Measurements from ENCODE around the gene DPPA5. TPM values are rescaled to one million over a fixed set of nuclear protein-coding genes. Genes with fewer than 3 reads are reported as not detected.
"Not testable (repeated sequence)": the region's sequence is repeated elsewhere in the genome, so short reads cannot be mapped to it uniquely, and the experiment has no call there.

DPPA5 gene
- total RNA-seq, 1 donor from 2014 or later = not detected

GRCh38 chr6:73325656-73326055, 28.4 kb downstream of the DPPA5 start:
- intact Hi-C loops (cut with DNase I) = no loop called here
- Histone ChIP-seq H3K27ac (no peak overlapping the region), H3K27me3 (no peaks in the 10 kb centered on the region), H3K36me3 (no peaks in the 10 kb centered on the region), H3K9me3 (no peaks in the 10 kb centered on the region), H3K4me3 (no peak overlapping the region), H3K4me1 (no peaks in the 10 kb centered on the region)
- no peak for TF ChIP-seq POLR2A (IDR thresholded peaks at IDR 0.05)
- no peak for DNase-seq (ENCODE audit: extremely low spot score in 2 of 2)

GRCh38 chr6:73323323-73323722, 30.8 kb downstream of the DPPA5 start:
- no peak overlapping the region for H3K27ac ChIP-seq
- TF ChIP-seq POLR2A (IDR thresholded peaks at IDR 0.05) (no peak), CTCF (IDR thresholded peaks at IDR 0.05) (no peak), POLR2AphosphoS5 (IDR thresholded peaks at IDR 0.05; ENCODE audit: insufficient read depth in 1 of 2, low read depth in 1 of 2) (no peak)
- H3K9me3 ChIP-seq = no peaks in the 10 kb centered on the region
- intact Hi-C loops (cut with DNase I) = no loop called here
- H3K27me3 ChIP-seq = no peaks in the 10 kb centered on the region
- no peaks in the 10 kb centered on the region for H3K4me1 ChIP-seq
- DNase-seq (ENCODE audit: extremely low spot score in 2 of 2) = no peak
- H3K4me3 ChIP-seq = no peak overlapping the region
- H3K36me3 ChIP-seq = no peaks in the 10 kb centered on the region

GRCh38 chr6:73314577-73315492, 39.2 kb downstream of the DPPA5 start:
- Histone ChIP-seq H3K27ac (no peak overlapping the region), H3K36me3 (no peaks in the 10 kb centered on the region), H3K4me3 (peak overlapping the region; percentile 4 to 24), H3K27me3 (no peaks in the 10 kb centered on the region), H3K9me3 (no peaks in the 10 kb centered on the region), H3K4me1 (peaks cover 9% of the 10 kb centered on the region)
- TF ChIP-seq POLR2A (IDR thresholded peaks at IDR 0.05) (no peak), POLR2AphosphoS5 (IDR thresholded peaks at IDR 0.05; ENCODE audit: insufficient read depth in 1 of 2, low read depth in 1 of 2) (no peak), CTCF (IDR thresholded peaks at IDR 0.05) (no peak)
- intact Hi-C loops (cut with DNase I) = no loop called here
- no peak for DNase-seq (ENCODE audit: extremely low spot score in 2 of 2)

GRCh38 chr6:73310503-73310845, 43.6 kb downstream of the DPPA5 start:
- Histone ChIP-seq H3K27ac (peak overlapping the region; percentile 70), H3K4me3 (peak overlapping the region; percentile 58 to 63), H3K4me1 (peaks cover 20% of the 10 kb centered on the region)
- H3K27me3 ChIP-seq; intact Hi-C loops (cut with DNase I); H3K9me3 ChIP-seq; DNase-seq (ENCODE audit: extremely low spot score in 2 of 2); H3K36me3 ChIP-seq: not testable (repeated sequence)

- Histone ChIP-seq H3K27me3 (no peaks in the 10 kb centered on the region), H3K4me1 (peaks cover 17% of the 10 kb centered on the region), H3K4me3 (peak overlapping the region; percentile 58 to 63), H3K27ac (peak overlapping the region; percentile 70), H3K36me3 (no peaks in the 10 kb centered on the region), H3K9me3 (no peaks in the 10 kb centered on the region)
- DNase-seq (ENCODE audit: extremely low spot score in 2 of 2) = no peak
- intact Hi-C loops (cut with DNase I) = no loop called here
- no peak for TF ChIP-seq CTCF (IDR thresholded peaks at IDR 0.05)
- peak in 1 of 2 donors; percentile 75 for TF ChIP-seq POLR2AphosphoS5 (IDR thresholded peaks at IDR 0.05; ENCODE audit: insufficient read depth in 1 of 2, low read depth in 1 of 2)
These were observed 44.1 kb downstream of the DPPA5 start for GRCh38 chr6:73309785-73310502.

- no peak for DNase-seq (ENCODE audit: extremely low spot score in 2 of 2)
- Histone ChIP-seq H3K36me3 (no peaks in the 10 kb centered on the region), H3K4me3 (peak overlapping the region; percentile 58 to 63), H3K27me3 (no peaks in the 10 kb centered on the region), H3K27ac (peak overlapping the region; percentile 70), H3K4me1 (peaks cover 12% of the 10 kb centered on the region), H3K9me3 (no peaks in the 10 kb centered on the region)
- TF ChIP-seq CTCF (IDR thresholded peaks at IDR 0.05) (no peak), POLR2A (IDR thresholded peaks at IDR 0.05) (no peak), POLR2AphosphoS5 (IDR thresholded peaks at IDR 0.05; ENCODE audit: insufficient read depth in 1 of 2, low read depth in 1 of 2) (no peak)
- intact Hi-C loops (cut with DNase I) = no loop called here
These were observed 44.6 kb downstream of the DPPA5 start for GRCh38 chr6:73309535-73309784.
